HUES48 (cell line): ENCODE measurements around the gene NLRC3.

ENCODE experiments used
- H3K27ac ChIP-seq: one replicate; pipeline ENCODE4 v1.7.0; 2013; ENCODE audit warnings: low read depth, low read length, inconsistent platforms
- H3K27me3 ChIP-seq: 2 replicates; pipeline ENCODE4 v1.6.1; 2013; ENCODE audit warnings: mild to moderate bottlenecking, low read length; ENCODE audit not compliant: control insufficient read depth, insufficient read depth
- H3K36me3 ChIP-seq: 2 replicates; pipeline ENCODE4 v1.6.1; 2013; ENCODE audit warnings: low read length; ENCODE audit not compliant: control insufficient read depth, insufficient read depth
- H3K4me1 ChIP-seq: 2 replicates; pipeline ENCODE4 v1.6.1; 2013; ENCODE audit warnings: mild to moderate bottlenecking, low read length; ENCODE audit not compliant: control insufficient read depth, insufficient read depth
- H3K4me3 ChIP-seq: 2 replicates; pipeline ENCODE4 v1.5.1; 2013; ENCODE audit warnings: mild to moderate bottlenecking, low read depth, low read length
- H3K9ac ChIP-seq: 2 replicates; pipeline ENCODE4 v1.6.1; 2013; ENCODE audit warnings: mild to moderate bottlenecking, low read depth, low read length, moderate library complexity
- H3K9me3 ChIP-seq: 2 replicates; pipeline ENCODE4 v1.6.1; 2013; ENCODE audit warnings: low read length; ENCODE audit not compliant: control insufficient read depth, insufficient read depth

Gene NLRC3

DNA sequence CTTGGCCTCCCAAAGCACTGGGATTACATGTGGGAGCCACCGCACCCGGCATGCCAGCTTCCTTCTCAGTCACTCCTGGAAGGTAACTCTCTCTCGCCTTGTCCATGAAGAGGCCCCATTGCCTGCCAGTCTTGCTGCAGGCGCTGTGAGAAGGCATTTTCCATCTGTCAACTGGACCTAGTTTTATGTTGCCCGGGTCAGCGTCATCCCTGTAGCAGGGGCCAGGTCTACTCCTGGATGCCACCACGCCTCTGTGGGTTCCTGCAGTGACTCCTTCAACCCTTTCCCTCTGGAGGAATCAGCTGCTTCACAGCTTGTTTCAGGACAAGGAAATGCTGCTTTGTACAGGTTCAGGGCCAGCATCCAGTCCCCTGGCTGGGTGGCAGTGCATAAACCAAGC, 2.6 kb upstream of the NLRC3 start:
- Histone ChIP-seq H3K9ac (no peak overlapping the region), H3K4me1 (0 out of 2 replicates have a peak, but pooled peaks cover 3% of the 10 kb centered on the region), H3K9me3 (no peaks in the 10 kb centered on the region), H3K36me3 (peaks cover 21% of the 10 kb centered on the region), H3K27me3 (no peaks in the 10 kb centered on the region), H3K4me3 (no peak overlapping the region), H3K27ac (no peak overlapping the region)

DNA sequence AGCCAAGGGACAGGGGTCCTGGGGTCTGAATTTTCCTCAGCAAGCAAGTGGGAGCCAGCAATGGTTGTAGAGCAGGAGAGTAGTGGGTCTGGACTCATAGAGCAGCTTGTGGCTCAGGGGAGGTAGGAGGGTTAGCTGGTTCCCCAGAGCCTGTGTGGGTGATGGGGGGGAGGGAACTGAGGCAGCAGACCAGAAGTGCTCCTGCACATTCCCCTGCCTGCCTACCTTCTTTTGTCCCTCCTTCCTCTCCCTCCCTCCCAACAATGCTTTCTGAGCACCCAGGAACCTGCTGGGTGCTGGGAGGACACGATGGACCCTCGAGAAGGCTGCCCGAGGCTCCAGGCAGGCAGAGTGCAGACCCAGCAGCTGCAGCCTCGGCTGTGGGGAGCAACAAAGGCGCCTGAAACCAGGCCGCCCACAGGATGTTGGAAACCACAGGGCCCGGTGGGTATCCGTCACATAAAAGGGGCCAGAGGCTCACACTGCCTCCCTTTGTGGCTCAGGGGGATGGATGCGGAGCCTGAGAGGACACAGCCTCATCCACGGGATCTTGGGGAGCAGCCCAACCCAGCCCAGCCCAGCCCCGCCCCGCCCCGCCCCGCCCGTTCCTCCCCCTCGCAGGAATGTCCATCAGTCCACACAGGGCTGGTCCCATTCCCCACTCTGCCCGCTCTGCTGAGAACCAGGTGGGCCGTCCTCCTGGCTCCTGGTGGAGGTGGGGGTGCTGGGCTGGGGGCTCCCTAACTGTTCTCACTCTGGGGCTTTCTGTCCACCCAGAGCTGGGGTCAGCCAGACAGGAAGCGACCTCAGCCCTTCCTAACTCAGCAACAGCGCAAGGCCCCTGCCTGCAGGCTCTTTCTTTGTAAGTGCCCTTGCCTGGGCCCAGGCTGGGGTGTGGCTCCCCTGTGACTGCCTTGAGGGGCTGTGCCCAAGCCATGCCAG, 1.7 kb upstream of the NLRC3 start:
- no peak overlapping the region for H3K4me3 ChIP-seq
- H3K9ac ChIP-seq: no peak overlapping the region
- 0 out of 2 replicates have a peak, but pooled peaks cover 3% of the 10 kb centered on the region for H3K4me1 ChIP-seq
- no peak overlapping the region for H3K27ac ChIP-seq
- no peaks in the 10 kb centered on the region for H3K9me3 ChIP-seq
- H3K36me3 ChIP-seq: peaks cover 16% of the 10 kb centered on the region
- no peaks in the 10 kb centered on the region for H3K27me3 ChIP-seq

DNA sequence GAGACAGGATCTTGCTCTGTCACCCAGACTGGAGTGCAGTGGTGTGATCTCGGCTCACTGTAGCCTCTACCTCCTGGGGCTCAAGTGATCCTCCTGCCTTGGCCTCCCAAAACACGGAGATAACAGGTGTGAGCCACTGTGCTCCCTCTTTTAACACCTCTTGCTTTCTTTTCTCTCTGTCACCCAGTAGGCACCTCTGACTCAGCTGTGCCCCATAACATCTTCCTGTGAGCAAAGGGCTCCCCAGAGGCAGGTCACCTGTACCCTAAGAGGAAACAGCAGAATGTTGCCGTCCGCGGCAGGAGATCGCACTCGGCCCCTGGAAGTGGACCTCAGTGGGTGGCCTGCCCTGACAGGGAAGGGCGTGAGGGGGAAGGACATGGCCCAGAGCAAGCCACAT, 918 bp upstream of the NLRC3 start:
- no peaks in the 10 kb centered on the region for H3K27me3 ChIP-seq
- H3K4me3 ChIP-seq: no peak overlapping the region
- no peak overlapping the region for H3K9ac ChIP-seq
- no peaks in the 10 kb centered on the region for H3K9me3 ChIP-seq
- no peak overlapping the region for H3K27ac ChIP-seq
- H3K36me3 ChIP-seq: peaks cover 8% of the 10 kb centered on the region; the same call in 1 of the 2 replicates
- 0 out of 2 replicates have a peak, but pooled peaks cover 3% of the 10 kb centered on the region for H3K4me1 ChIP-seq

DNA sequence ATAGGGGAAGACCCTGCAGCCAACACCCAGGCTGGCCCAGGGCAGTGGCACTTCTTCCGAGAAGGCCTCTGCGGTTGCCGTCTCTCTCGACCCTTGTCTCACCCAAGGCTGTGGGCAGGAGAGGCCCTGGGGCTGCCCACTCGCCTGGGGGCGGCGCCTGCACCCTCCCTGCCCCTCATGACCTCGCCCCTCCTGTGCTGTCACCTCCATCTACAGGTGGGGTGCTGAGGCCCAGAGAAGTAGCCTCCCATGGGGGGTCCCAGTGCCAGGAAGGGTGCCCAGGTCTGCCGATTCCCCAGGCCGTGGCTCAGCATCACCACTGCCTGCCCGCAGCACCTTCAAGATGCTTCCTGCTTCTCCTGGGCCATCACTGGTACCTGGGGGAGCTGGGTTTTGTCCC, 992 bp downstream of the NLRC3 start:
- Histone ChIP-seq H3K36me3 (no peaks in the 10 kb centered on the region), H3K4me1 (0 out of 2 replicates have a peak, but pooled peaks cover 3% of the 10 kb centered on the region), H3K27ac (no peak overlapping the region), H3K4me3 (no peak overlapping the region), H3K9me3 (no peaks in the 10 kb centered on the region), H3K27me3 (no peaks in the 10 kb centered on the region), H3K9ac (no peak overlapping the region)

DNA sequence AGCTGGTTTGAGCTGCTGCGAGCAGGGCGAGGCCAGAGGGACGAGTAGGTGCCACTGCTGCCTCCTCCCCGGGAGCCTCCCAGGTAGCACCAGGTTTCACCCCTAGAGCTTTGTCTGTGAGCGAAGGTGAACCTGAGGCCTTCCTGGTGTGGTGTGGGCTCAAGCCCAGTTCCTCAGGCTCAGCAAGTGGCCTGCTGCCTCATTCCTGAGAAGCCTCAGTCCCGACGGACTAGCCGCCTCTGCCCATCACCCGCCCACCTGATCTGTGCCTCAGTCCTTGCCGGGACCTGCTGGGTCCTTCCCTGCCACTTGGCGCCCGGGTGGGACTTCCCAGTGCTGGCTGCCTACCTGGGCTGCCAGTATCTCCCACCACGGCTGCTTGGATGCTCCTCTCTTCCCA, 1.7 kb downstream of the NLRC3 start:
- Histone ChIP-seq H3K4me1 (0 out of 2 replicates have a peak, but pooled peaks cover 3% of the 10 kb centered on the region), H3K9me3 (no peaks in the 10 kb centered on the region), H3K9ac (no peak overlapping the region), H3K36me3 (no peaks in the 10 kb centered on the region), H3K27ac (no peak overlapping the region), H3K4me3 (no peak overlapping the region), H3K27me3 (no peaks in the 10 kb centered on the region)

DNA sequence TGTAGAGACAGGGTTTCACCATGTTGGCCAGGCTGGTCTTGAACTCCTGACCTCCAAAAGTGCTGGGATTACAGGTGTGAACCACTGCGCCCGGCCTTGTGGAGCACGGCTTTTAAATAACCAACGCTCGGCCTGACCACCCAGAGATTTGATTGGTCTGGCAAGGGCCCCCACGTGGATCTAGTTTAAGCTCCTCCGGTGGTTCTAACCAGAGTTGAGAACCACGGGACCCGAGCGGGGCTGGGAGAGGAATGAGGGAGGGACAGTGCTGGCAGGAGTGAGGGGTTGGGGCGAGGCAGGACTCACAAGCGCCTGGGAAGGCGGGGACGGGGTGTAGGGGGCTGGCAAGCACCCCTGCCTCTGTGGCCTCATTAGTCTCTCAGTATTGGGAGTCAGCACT, 3.0 kb downstream of the NLRC3 start:
- Histone ChIP-seq H3K27me3 (no peaks in the 10 kb centered on the region), H3K9me3 (no peaks in the 10 kb centered on the region), H3K4me1 (0 out of 2 replicates have a peak, but pooled peaks cover 3% of the 10 kb centered on the region), H3K9ac (no peak overlapping the region), H3K27ac (no peak overlapping the region), H3K36me3 (no peaks in the 10 kb centered on the region), H3K4me3 (no peak overlapping the region)

- H3K4me1 ChIP-seq: no peaks in the 10 kb centered on the region
- no peak overlapping the region for H3K4me3 ChIP-seq
These were observed 3.9 kb downstream of the NLRC3 start for GRCh38 chr16:3573146-3573815.

GRCh38 chr16:3570420-3571062, 6.7 kb downstream of the NLRC3 start:
- no peak overlapping the region for H3K4me3 ChIP-seq
- no peak overlapping the region for H3K9ac ChIP-seq
- H3K27me3 ChIP-seq: no peaks in the 10 kb centered on the region
- no peaks in the 10 kb centered on the region for H3K9me3 ChIP-seq
- H3K4me1 ChIP-seq: peaks cover 3% of the 10 kb centered on the region; the same call in 1 of the 2 replicates
- H3K36me3 ChIP-seq: no peaks in the 10 kb centered on the region
- H3K27ac ChIP-seq: peak overlapping the region; percentile 65

More at GRCh38 chr16:3573146-3573815, 3.9 kb downstream of the NLRC3 start:
- no peak overlapping the region for H3K27ac ChIP-seq
- H3K27me3 ChIP-seq: no peaks in the 10 kb centered on the region
- H3K9me3 ChIP-seq: no peaks in the 10 kb centered on the region
- no peak overlapping the region for H3K9ac ChIP-seq
- H3K36me3 ChIP-seq: no peaks in the 10 kb centered on the region

GRCh38 chr16:3569851-3570250, 7.4 kb downstream of the NLRC3 start:
- Histone ChIP-seq H3K4me1 (peaks cover 3% of the 10 kb centered on the region; the same call in 1 of the 2 replicates), H3K4me3 (no peak overlapping the region), H3K27ac (peak overlapping the region; percentile 65), H3K9me3 (no peaks in the 10 kb centered on the region), H3K27me3 (no peaks in the 10 kb centered on the region), H3K9ac (no peak overlapping the region), H3K36me3 (no peaks in the 10 kb centered on the region)

DNA sequence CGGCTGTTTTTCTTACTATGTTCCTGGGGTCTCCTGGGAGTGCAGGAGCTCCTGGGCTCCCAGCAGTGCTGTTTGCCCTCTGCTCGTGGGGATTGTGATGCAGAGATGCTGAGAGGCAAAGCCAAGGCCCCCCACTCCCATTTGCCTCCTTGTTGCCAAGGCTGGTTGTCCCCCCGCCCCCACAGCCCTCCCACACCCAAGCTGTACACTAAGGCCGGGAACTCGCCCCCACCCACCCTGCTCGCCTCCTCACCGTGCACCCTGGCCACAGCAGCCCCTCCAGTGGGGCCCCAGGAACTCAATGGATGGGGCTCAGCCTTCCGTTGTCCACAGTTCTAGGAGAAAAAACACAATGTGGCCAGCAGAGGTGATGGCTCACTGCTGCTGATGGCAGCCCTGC, 10.2 kb downstream of the NLRC3 start:
- H3K4me1 ChIP-seq: peaks cover 3% of the 10 kb centered on the region; the same call in 1 of the 2 replicates
- H3K9me3 ChIP-seq: no peaks in the 10 kb centered on the region
- no peak overlapping the region for H3K27ac ChIP-seq
- no peak overlapping the region for H3K9ac ChIP-seq
- H3K4me3 ChIP-seq: no peak overlapping the region
- no peaks in the 10 kb centered on the region for H3K27me3 ChIP-seq
- H3K36me3 ChIP-seq: no peaks in the 10 kb centered on the region

GRCh38 chr16:3564889-3565141, 12.4 kb downstream of the NLRC3 start:
- Histone ChIP-seq H3K4me1 (peaks cover 3% of the 10 kb centered on the region; the same call in 1 of the 2 replicates), H3K9ac (no peak overlapping the region), H3K36me3 (no peaks in the 10 kb centered on the region), H3K4me3 (no peak overlapping the region), H3K27me3 (no peaks in the 10 kb centered on the region), H3K27ac (no peak overlapping the region), H3K9me3 (no peaks in the 10 kb centered on the region)
